ENCODE data around the gene TLE4.

DNA sequence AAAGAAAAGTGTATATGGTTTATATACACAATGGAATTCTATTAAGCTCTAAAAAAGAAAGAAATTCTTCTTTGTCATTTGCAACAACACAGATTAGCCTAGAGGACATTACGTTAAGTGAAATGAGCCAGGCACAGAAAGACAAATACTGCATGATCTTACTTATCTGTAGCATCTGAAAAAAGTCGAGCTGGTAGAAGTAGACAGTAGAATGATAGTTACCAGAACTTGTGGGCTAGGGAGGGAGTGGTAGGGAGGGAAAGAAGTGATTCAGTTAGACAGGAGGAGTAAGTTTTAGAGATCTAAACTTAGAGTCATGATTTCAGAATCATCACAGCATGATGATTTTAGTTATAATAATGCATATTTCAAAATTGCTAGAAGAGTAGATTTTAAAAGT lies 184.6 kb downstream of the TLE4 start:
- TF ChIP-seq, protein P1, sequence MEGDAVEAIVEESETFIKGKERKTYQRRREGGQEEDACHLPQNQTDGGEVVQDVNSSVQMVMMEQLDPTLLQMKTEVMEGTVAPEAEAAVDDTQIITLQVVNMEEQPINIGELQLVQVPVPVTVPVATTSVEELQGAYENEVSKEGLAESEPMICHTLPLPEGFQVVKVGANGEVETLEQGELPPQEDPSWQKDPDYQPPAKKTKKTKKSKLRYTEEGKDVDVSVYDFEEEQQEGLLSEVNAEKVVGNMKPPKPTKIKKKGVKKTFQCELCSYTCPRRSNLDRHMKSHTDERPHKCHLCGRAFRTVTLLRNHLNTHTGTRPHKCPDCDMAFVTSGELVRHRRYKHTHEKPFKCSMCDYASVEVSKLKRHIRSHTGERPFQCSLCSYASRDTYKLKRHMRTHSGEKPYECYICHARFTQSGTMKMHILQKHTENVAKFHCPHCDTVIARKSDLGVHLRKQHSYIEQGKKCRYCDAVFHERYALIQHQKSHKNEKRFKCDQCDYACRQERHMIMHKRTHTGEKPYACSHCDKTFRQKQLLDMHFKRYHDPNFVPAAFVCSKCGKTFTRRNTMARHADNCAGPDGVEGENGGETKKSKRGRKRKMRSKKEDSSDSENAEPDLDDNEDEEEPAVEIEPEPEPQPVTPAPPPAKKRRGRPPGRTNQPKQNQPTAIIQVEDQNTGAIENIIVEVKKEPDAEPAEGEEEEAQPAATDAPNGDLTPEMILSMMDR (IDR thresholded peaks at IDR 0.05) = no peak
- no peak for TF ChIP-seq POLR2AphosphoS5 (IDR thresholded peaks at IDR 0.05)

All from prostate gland (tissue), 2 donors.